ENCODE results near the gene TSPAN33.
A peak's percentile ranks its signal among the peaks of the same experiment; 100 is the strongest.

The TSPAN33 gene

DNA sequence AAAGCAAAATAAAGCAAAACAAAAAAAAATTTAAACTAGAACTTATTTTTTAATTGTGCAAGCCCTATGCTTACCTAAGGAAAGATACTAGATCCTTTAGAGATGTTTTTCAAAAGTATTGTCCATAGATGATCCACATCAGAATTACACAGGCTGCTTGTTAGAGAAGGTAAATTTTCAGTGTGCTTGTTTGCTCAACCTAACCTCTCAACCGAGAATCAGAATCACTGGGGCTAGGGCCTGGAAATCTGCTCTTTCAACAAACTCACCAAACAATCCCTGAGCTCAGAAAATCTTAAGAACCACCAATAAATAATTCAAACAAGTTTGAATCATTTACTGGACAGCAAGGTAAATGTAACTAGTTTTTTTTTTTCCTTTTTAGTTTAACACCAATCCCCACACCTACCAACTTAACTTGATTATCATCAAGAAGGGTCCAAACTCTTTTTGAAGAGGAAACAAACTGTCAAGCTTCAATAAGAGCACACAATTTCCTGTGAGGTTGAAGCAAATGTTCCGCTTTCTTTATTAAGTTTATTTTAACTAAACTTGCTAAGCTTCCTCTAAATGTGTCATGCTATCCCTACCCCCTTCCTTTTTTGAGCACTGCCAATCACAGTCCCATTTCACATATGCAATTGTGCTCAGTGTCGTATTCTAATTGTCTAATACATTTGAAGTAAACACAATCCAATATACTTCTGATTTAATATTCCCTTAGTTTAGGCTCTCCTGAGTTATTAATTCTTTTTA, 7.4 kb upstream of the TSPAN33 start:
- DNase-seq (ENCODE audit: low spot score), result peak; percentile 8

DNA sequence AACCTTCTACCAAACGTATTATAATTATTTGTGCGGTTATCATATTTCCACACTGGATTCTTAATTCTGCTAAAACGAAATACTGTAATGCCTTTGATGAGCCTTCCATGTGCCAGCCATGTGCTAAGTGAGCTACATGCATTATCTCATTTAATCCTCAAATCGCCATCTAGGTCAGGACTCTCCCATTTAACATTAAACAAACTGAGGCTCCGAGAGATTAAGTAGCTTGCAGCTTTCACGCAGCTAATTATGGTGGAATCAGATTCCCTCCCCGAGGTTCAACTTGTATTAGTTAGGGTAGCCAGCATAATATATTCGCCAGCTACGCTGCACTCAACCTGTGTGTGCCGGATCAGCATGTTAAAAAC, 798 bp upstream of the TSPAN33 start:
- no peak for DNase-seq (ENCODE audit: low spot score)

GRCh38 chr7:129144834-129145668, 544 bp downstream of the TSPAN33 start:
- no peak for DNase-seq (ENCODE audit: low spot score)

- DNase-seq (ENCODE audit: low spot score), result no peak
Observed at GRCh38 chr7:129146237-129146979, 1.9 kb downstream of the TSPAN33 start.

GRCh38 chr7:129147731-129148130, 3.2 kb downstream of the TSPAN33 start:
- DNase-seq (ENCODE audit: low spot score), result no peak

- DNase-seq (ENCODE audit: low spot score), result no peak
Observed at GRCh38 chr7:129149511-129149910, 5.0 kb downstream of the TSPAN33 start.

GRCh38 chr7:129150199-129150996, 5.9 kb downstream of the TSPAN33 start:
- no peak for DNase-seq (ENCODE audit: low spot score)

DNA sequence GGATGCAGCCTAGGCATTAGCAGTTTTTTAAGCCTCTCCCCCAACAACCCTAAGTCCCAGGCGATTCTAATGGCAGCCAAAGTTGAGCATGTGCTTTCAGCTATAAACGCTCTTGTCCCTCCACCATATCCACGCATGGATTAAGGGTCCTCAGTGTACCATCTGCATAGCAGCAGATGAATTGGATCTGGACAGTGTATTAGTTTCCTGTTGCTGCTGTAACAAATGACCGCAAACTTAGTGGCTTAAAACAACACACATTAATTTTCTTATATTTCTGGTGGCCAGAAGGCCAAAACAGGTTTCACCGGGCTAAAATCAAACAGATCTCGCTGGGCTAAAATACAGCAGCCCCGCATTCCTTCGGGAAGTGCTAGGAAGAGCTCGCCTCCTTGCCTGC, 13.1 kb downstream of the TSPAN33 start:
- DNase-seq (ENCODE audit: low spot score), result no peak

DNA sequence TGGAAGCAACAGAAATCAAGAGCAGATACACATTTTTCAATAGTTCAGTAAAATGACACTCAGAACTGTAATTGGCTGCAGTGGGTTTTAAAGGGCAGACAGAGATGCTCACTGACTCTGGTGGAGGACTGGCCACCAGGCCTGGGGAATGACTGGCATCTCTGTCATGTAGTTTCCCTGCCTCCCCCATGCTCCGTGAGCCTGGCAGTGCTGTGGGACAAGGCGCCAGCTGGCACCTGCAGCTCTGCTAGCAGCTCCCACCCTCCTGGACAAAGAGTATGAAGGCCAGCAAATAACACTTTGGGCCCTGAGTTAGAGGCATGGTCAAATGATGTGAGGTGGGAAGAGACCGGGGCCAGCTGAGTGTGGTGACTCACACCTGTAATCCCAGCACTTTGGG, 15.0 kb downstream of the TSPAN33 start:
- no peak for DNase-seq (ENCODE audit: low spot score)

GRCh38 chr7:129160161-129160905, 15.8 kb downstream of the TSPAN33 start:
- DNase-seq (ENCODE audit: low spot score), result no peak

DNA sequence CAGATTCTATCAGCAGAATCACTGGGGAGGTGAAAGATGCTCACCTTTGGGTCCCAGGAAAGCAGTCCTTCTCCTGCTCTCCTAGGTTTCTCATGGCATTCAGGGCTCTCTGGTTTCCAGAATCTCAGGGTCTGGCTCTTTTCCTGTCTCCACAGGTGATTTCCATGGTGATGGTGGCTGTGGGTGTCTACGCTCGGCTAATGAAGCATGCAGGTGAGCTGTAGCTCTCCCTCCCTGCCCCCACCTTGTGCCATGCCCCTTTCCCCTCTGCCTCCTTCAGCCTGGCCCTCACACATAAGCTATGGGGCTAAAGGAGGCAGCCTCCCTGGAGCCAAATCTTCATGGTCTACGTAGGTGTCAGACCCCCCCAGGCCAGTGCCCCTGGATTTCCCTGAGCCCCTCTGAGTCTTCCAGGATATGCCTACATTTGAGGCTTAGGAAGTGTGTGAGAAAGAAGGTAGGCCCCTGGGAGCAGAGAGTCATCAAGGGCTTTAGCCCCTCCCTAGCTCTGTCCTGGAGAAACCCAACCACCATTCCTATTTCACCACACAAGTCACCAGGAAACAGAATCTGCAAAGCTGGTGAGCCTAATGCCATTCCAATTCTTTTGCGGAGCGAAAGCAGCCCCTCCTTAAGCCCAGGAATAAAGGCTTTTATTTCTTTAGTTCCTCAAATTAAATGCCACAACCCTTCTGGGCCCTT, 17.2 kb downstream of the TSPAN33 start:
- DNase-seq (ENCODE audit: low spot score), result no peak

DNA sequence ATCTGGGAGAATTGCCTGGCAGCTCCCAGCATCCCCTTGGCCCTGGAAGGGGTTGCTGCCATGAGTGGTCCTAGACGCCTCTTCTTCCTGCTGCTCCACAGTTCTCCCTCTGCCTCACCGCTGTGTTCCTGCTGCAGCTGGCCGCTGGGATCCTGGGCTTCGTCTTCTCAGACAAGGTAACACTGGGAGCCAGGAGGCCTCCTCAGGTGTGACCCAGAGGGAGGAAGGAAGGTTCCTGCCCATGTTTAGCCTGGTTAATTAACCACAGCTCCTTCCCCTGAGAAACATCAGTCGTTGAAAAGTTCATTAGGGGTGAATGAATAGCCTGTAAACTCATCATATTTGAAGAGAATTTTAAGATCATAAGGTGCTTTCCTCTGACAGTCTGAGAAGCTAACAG, 18.2 kb downstream of the TSPAN33 start:
- DNase-seq (ENCODE audit: low spot score), result no peak

- no peak for DNase-seq (ENCODE audit: low spot score)
Observed at GRCh38 chr7:129163875-129164544, 19.5 kb downstream of the TSPAN33 start.

DNA sequence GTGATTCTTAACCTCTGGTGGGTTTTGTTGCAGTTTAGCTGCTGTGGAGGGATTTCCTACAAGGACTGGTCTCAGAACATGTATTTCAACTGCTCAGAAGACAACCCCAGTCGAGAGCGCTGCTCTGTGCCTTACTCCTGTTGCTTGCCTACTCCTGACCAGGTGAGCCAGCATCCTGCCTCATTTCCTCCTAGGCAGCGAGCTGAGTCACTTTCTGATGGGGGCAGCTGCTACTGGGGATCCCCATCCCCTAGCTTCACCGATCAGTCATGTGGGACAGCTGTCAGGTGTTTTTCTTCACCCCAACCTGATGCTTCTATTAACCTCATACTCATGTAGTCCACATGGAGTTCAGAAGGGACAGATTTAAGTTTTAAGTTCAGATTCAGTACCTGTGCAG, 22.2 kb downstream of the TSPAN33 start:
- no peak for DNase-seq (ENCODE audit: low spot score)

DNA sequence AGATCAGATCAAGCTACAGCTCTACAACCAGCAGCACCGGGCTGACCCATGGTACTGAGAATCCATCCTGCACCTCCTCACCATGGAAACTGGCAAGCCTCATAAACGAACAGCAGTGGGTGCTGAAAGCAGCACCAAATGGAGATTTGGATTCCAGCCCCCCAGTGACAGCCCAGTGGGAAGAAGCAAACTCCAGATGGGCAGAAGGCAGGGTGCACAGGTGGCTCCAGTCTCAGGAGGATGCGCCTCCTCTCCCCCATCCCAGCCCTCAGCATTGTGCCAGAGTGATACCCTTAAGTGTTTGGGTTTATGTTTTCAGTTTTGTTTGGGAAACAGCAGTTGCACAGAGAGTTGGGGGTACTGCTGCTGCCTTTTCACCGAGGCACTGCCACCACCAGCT, 23.3 kb downstream of the TSPAN33 start:
- DNase-seq (ENCODE audit: low spot score), result no peak

DNA sequence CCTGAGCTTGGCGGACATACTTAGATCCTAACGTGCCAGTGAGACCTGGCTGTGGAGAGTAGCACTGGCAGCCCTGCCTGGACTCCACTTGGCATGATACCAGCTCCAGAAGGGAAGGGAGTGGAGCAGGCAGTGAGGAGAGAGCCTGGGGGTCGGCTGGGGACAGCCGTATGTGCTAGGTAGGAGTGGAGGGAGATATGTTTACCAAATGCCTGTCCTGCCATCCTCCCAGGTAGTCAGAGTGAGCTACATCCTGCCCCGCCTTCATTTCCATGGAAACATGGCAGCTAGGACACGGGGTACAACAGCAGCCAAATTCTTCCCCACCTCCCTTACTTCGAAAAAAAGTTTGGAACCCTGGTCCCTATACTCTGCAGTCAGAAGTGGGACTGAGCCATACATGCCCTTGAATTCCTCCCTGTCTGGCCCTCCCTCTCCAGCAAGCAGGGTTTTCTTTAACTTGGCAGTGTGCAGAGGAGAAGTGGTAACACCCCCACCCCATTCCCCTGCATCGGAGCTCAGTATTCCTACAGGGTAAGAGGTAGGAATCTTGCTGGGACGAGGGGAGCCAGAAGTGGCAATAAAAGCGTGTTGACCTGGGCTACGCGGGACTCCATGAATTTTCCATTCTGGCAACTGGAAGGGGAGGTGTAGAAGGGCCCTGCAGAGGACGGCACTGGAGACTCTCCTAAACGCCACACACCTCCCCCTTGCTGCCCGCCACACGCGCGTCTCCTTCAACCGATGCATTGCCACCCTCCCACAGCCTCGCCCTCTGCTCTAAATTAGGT, 23.9 kb downstream of the TSPAN33 start:
- no peak for DNase-seq (ENCODE audit: low spot score)

DNA sequence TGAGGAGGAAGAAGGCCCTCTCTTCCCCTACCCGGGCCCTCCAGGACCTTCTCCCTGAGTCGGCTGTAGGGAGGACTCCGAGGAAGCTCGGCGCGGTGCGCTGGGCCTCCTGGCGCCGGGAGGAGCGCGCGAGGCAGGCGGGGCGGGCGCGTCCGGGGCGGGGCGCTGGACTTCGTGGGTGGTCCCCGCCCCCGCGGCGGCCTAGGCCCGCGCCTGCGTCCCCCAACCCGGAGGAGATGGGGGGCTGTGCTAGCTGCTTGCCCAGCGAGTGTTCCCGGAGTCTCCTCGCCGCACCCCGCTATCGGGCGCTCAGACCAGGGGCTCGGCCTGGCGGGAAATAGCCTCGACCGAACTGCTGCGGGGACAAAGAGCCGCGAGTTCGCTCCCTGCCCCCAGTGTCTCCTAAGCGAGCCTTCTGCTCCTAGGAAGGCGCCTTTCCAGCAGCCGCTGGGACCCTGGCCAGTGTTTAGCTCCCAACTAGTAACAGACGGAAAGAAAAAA, 24.7 kb downstream of the TSPAN33 start:
- no peak for DNase-seq (ENCODE audit: low spot score)

GRCh38 chr7:129169686-129170440, 25.4 kb downstream of the TSPAN33 start:
- DNase-seq (ENCODE audit: low spot score), result no peak

All from CD4-positive, alpha-beta T cell treated with Interleukin-6 at 100 ng/mL for 8 hours (primary cell).